HTR-8/SVneo (cell line): ENCODE data around the gene PPM1B.
"Not testable (repeated sequence)": the region's sequence is repeated elsewhere in the genome, so short reads cannot be mapped to it uniquely, and the experiment has no call there.

ENCODE experiments used
- DNase-seq: peaks from one replicate; pipeline ENCODE4 v3.0.0; 2011; ENCODE audit warnings: low spot score, mixed read lengths; ENCODE audit not compliant: insufficient read length
- FAIRE-seq: peaks from 2 replicates; lab custom pipeline; 2011; peaks lifted over from hg19 to GRCh38; lab: Jason Lieb, UNC

Gene PPM1B

GRCh38 chr2:44245083-44245861, 76.6 kb downstream of the PPM1B start:
- FAIRE-seq (no peak), DNase-seq (no peak)

DNA sequence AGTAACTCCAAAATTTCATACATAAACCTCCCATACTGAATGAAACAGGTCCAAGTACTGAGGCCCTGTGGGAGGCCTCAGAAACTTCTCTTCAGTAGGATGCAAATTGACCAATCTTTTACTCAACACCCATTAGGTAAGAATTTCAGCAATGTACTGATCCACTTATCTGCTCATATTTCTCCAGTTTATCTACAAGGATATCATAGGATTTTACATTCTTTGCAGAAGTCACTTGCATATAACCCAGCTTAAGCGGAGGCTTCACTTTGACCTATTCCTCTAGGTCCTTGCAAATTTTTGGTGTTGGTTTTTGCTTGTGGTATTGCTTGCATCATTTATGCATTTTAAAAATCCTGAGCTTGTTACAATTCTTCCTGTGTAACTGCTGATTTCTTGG, 77.8 kb downstream of the PPM1B start:
- DNase-seq (no peak), FAIRE-seq (no peak)

DNA sequence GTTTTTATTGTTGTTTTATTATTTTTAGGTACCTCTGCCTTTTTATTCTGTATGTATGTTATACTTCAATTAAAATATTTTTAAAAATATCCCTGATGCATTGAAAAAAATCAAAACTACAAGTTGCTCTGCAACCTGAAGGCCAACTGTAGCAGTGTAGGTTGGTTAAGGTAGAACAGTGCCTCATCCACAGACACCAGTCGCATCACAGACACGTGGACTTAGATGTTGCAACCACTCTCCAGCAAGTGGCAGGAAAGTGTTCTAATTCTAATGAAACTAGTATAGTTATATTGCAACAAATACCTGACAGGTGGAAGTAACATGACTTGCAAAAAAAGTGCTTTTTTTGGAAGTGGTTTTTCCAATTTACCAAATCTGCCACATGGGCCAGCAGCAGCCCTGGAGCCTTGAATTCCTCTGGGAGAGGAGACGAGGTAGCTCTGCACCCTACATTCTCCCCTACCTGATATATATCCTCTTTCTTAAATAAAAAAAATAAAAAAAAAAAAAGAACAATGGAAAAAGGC, 78.2 kb downstream of the PPM1B start:
- FAIRE-seq (no peak), DNase-seq (no peak)

GRCh38 chr2:44247924-44248323, 79.2 kb downstream of the PPM1B start:
- FAIRE-seq: peak; percentile 65
- DNase-seq: no peak

- DNase-seq, FAIRE-seq: not testable (repeated sequence)
Observed at GRCh38 chr2:44249269-44249668, 80.6 kb downstream of the PPM1B start.

- no peak for DNase-seq
Observed at GRCh38 chr2:44250376-44250775, 81.7 kb downstream of the PPM1B start.

GRCh38 chr2:44254023-44254422, 85.3 kb downstream of the PPM1B start:
- DNase-seq (no peak), FAIRE-seq (no peak)

More at GRCh38 chr2:44250376-44250775, 81.7 kb downstream of the PPM1B start:
- FAIRE-seq: no peak

DNA sequence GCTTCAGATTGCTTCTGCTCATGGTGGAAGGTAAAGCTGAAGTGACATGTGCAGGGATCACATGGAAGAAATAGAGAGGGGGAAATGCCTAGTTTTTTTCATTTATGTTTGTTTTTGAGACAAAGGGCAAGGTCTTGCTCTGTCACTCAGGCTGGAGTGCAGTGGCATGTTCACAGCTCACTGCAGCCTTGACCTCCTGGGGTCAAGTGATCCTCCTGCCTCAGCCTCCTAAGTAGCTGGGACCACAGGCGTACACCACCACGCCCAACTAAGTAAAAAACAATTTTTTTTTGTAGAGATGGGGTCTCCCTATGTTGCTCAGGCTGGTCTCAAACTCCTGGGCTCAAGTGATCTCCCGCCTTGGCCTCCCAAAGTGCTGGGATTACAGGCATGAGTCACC, 87.0 kb downstream of the PPM1B start:
- not testable (repeated sequence) for DNase-seq, FAIRE-seq

DNA sequence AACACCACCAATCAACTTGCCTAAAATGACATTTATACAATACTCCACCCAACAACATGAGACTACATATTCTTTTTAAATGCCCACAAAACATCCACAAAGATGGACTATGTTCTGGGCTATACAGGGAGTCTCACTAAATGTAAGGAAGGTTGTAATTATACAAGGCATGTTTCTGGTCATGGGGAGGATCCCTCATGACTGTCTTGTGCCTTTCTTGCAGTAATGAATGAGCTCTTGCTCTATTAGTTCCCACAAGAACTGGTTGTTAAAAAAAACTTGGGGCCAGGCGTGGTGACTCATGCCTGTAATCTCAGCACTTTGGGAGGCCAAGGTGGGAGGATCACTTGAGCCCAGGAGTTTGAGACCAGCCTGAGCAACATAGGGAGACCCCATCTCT, 89.1 kb downstream of the PPM1B start:
- DNase-seq, FAIRE-seq: not testable (repeated sequence)

GRCh38 chr2:44267269-44267795, 98.7 kb downstream of the PPM1B start:
- peak; percentile 23 for FAIRE-seq
- no peak for DNase-seq

DNA sequence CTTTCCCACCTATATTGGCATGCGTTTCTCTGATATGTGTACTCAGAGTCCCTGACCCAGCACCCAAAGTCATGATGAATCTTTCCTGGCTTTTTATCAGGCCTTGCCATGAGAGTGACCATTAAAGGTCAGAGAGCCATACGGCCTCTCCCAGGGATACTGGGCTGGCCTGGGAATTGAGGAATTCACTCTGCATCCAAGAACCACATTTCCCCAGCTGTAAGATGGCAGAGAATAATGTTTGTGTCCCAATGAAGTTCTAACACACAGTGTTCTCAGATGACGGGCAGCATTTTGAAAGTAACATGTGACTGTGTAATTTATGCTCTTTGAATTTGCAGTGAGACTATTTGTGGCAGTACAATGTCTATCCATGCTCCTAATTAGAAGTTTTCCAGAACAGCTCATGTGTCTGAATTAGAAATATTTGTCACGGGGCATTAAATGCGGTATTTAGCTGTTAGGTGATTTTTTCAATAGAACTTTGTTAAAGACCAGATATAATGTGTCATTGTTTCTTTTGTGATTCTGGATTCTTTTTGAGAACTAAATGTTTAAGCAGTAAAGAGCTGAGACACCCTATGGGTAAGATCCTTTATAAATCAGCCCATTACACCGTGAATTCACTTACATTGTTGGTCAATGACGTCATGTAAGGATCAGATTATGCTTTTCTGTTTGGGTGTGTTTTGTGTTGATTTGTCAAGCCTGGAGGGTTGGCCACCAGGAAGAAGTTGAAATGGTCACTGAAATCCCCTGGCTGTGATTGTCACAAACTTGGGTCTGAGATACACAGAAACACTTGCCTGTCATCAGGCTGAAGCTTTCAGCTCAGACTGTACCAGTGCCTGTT, 99.3 kb downstream of the PPM1B start:
- DNase-seq (peak; percentile 33), FAIRE-seq (peak; percentile 76)

GRCh38 chr2:44269831-44270230, 101.2 kb downstream of the PPM1B start:
- FAIRE-seq (no peak), DNase-seq (no peak)

DNA sequence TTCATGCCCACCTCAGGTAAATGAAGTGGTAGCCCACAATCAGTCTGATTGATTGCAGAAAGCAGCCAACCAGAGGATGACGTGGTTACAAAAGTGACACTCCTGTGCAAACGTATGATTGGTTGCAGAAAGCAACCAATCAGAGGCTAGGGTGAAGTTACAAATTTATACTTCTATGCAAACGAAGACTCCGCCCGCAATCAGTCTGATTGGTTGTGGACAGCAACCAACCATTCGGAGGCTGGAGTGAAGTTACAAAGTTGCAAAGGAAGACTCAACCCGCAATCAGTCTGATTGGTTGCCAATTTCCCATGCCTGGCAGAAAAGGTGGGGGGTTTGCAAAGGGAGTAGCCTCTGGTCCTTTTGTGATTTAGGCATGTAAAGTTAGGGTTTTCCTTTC, 102.6 kb downstream of the PPM1B start:
- no peak for DNase-seq
- no peak for FAIRE-seq

GRCh38 chr2:44273076-44273475, 104.4 kb downstream of the PPM1B start:
- FAIRE-seq (no peak), DNase-seq (no peak)

DNA sequence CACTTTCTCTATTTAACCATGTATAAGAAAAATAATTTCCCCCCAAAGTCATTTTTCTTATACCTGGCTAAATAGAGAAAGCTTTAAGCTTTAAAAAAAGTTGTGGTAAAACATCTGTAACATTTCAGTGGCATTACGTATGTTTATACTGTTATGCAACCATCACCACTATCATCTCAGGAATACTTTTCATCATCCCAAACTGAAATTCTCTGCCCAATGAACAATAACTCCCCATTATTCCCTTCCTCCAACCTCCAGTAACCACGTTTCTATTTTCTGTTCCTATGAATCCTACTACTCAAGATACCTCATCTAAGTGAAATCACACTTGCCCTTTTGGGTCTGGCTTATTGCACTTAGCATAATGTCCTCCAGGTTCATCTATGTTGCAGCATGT, 104.9 kb downstream of the PPM1B start:
- DNase-seq (no peak), FAIRE-seq (no peak)

GRCh38 chr2:44275927-44276303, 107.2 kb downstream of the PPM1B start:
- DNase-seq (peak; percentile 46), FAIRE-seq (peak; percentile 36)

DNA sequence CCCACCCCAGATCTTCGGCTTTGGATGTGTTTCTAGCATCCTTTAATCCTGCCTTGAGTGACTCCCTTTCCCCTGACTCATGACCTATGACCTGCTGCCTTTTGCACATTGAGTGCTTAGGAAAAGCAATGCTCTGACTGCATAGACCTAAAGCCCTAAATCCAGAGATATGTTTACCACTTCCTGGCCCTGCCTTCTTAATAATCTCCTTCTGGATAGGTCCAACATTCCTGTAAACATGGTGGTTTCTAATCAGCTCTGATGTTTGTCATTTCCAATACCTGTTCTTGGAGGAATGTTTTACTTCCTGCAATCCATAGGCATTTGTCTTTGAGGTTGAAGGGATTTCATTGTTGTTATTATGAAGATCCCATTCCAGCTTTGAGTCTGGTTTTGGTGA, 108.9 kb downstream of the PPM1B start:
- no peak for FAIRE-seq
- DNase-seq: no peak

GRCh38 chr2:44280869-44281268, 112.2 kb downstream of the PPM1B start:
- DNase-seq (no peak), FAIRE-seq (no peak)
